Endothelial cell of umbilical vein (primary cell): ENCODE results near the gene PAGR1. TPM values are rescaled to one million over a fixed set of nuclear protein-coding genes. Genes with fewer than 3 reads are reported as not detected.

Experiments
- BruUV-seq: library from RNA; stranded (reverse); fragments of 400-500 nt; replicated peaks from 2 replicates; lab custom pipeline; 2021; lab: Mats Ljungman, UMichigan
- CTCF ChIA-PET: fragments of 300-600, 350-600 bp; sonication (Branson Sonifier 250); formaldehyde crosslinking; loops from one replicate; lab custom pipeline; 2021; ENCODE audit warnings: antibody characterized with exemption, inconsistent platforms; lab: Charles Lee
- POLR2A ChIA-PET: fragments of 300-600, 350-600 bp; sonication (Branson Sonifier 250); formaldehyde crosslinking; loops from one replicate; lab custom pipeline; 2021; ENCODE audit warnings: antibody characterized with exemption, inconsistent platforms; lab: Charles Lee
- DNase-seq: peaks from one replicate; pipeline ENCODE4 v3.0.0-alpha.2; 2011; ENCODE audit warnings: low read depth, low spot score
- FAIRE-seq: peaks from 2 replicates; lab custom pipeline; 2011; peaks lifted over from hg19 to GRCh38; lab: Jason Lieb, UNC
- H2AFZ ChIP-seq: 2 replicates; pipeline ENCODE4 v1.6.0; 2012; ENCODE audit warnings: low read depth, low read length, control low read depth, inconsistent platforms
- H3K27ac ChIP-seq: 2 replicates; pipeline ENCODE4 v1.5.1; 2011; ENCODE audit warnings: low read depth, mild to moderate bottlenecking, control low read depth, low read length, moderate library complexity; ENCODE audit not compliant: insufficient read depth
- H3K27me3 ChIP-seq, 2 experiments: 2 replicates each; pipeline versions ENCODE4 v1.6.0 to v1.6.1; 2011; ENCODE audit warnings: low read length in 2 of 2, mixed read lengths in 1 of 2; ENCODE audit not compliant: control insufficient read depth in 2 of 2, insufficient read depth in 2 of 2
- H3K36me3 ChIP-seq, 2 experiments: 2 replicates in 1 of 2; 3 replicates in 1 of 2; pipeline ENCODE4 v1.5.1; 2011; ENCODE audit warnings: low read length in 2 of 2, mild to moderate bottlenecking in 1 of 2, moderate library complexity in 1 of 2; ENCODE audit not compliant: control insufficient read depth in 2 of 2, insufficient read depth in 2 of 2; ENCODE audit errors: extremely low read depth in 1 of 2
- H3K4me1 ChIP-seq: 3 replicates; pipeline ENCODE4 v1.5.1; 2011; ENCODE audit warnings: mild to moderate bottlenecking, low read length; ENCODE audit not compliant: control insufficient read depth, insufficient read depth; ENCODE audit errors: extremely low read depth
- H3K4me2 ChIP-seq: 2 replicates; pipeline ENCODE4 v1.6.1; 2011; ENCODE audit warnings: low read length, control low read depth, mixed read lengths; ENCODE audit not compliant: insufficient read depth
- H3K4me3 ChIP-seq, 3 experiments: fragments of 200-600 bp in 1 of 3; sonication (generic), shearing (Covaris generic) in 1 of 3; replicated peaks in 1 of 3; 2 replicates each; pipeline ENCODE4 v1.5.1; 2011 to 2016; ENCODE audit warnings: control low read depth in 3 of 3, low read length in 3 of 3, mild to moderate bottlenecking in 2 of 3, inconsistent platforms in 1 of 3, low read depth in 1 of 3, moderate library complexity in 1 of 3; ENCODE audit not compliant: insufficient read depth in 1 of 3
- H3K79me2 ChIP-seq: 2 replicates; pipeline ENCODE4 v1.6.0; 2012; ENCODE audit warnings: low read length, inconsistent platforms; ENCODE audit not compliant: control insufficient read depth, insufficient read depth
- H3K9ac ChIP-seq: replicated peaks from 2 replicates; pipeline ENCODE3; 2011; ENCODE audit warnings: low read length, control low read depth; ENCODE audit not compliant: insufficient read depth; ENCODE audit errors: extremely low read depth
- H3K9me1 ChIP-seq: replicated peaks from 3 replicates; pipeline ENCODE4 v1.6.0; 2011; ENCODE audit warnings: mild to moderate bottlenecking, low read length; ENCODE audit not compliant: control insufficient read depth, insufficient read depth; ENCODE audit errors: extremely low read depth
- H3K9me3 ChIP-seq: replicated peaks from 2 replicates; pipeline ENCODE4 v1.5.1; 2012; ENCODE audit warnings: low read length, inconsistent platforms; ENCODE audit not compliant: control insufficient read depth, insufficient read depth
- H4K20me1 ChIP-seq: replicated peaks from 2 replicates; pipeline ENCODE3; 2011; ENCODE audit warnings: mild to moderate bottlenecking, low read length; ENCODE audit not compliant: control insufficient read depth, insufficient read depth; ENCODE audit errors: extremely low read depth
- EZH2 ChIP-seq: IDR thresholded peaks from 2 replicates; pipeline ENCODE4 v1.6.1; 2012; ENCODE audit warnings: borderline replicate concordance, low read depth, mild to moderate bottlenecking, moderate library complexity, low read length, inconsistent platforms; ENCODE audit not compliant: severe bottlenecking
- FOS ChIP-seq: IDR thresholded peaks from 2 replicates; pipeline ENCODE4 v1.6.1; 2011; ENCODE audit warnings: mild to moderate bottlenecking, low read length, moderate library complexity, borderline replicate concordance; ENCODE audit not compliant: insufficient read depth
- GATA2 ChIP-seq: IDR thresholded peaks from 2 replicates; pipeline ENCODE4 v1.7.0; 2011; ENCODE audit warnings: low read depth, mild to moderate bottlenecking, moderate library complexity, mixed read lengths, low read length; ENCODE audit not compliant: insufficient read length, insufficient read depth
- JUN ChIP-seq: IDR thresholded peaks from 2 replicates; pipeline ENCODE4 v1.6.1; 2011; ENCODE audit warnings: borderline replicate concordance, low read depth; ENCODE audit not compliant: insufficient read length, insufficient read depth
- MYC ChIP-seq: IDR thresholded peaks from one replicate; pipeline ENCODE4 v1.6.1; 2011; ENCODE audit warnings: mild to moderate bottlenecking, low read depth, low read length
- POLR2A ChIP-seq: IDR thresholded peaks from 2 replicates; pipeline ENCODE4 v1.6.1; 2012; ENCODE audit warnings: low read depth, mild to moderate bottlenecking, control low read depth, low read length
- POLR2AphosphoS5 ChIP-seq: IDR thresholded peaks from 2 replicates; pipeline ENCODE4 v1.6.1; 2012; ENCODE audit warnings: low read depth, mild to moderate bottlenecking, control low read depth, low read length, moderate library complexity; ENCODE audit not compliant: insufficient read depth
- dilution Hi-C: fragments of 300-500 bp; cut with MboI; formaldehyde crosslinking; loops from one replicate; pipeline ENCODE4 v1.15.0; 2019; ENCODE audit warnings: low sequenced_read_pairs; ENCODE audit not compliant: extremely low pct_ligation_motif_present
- intact Hi-C: fragments of 100-400 bp; cut with micrococcal nuclease; formaldehyde crosslinking; loops from one replicate; pipeline ENCODE4 v1.10.0; 2022
- polyA plus RNA-seq, 4 experiments: library from polyadenylated mRNA; depleted of rRNA in 3 of 4; stranded (reverse) in 3 of 4; unstranded in 1 of 4; fragments of >200 nt; gene quantifications; 2 replicates each; pipeline versions ENCODE4 v1.2.1 to v1.2.3, GENCODE V29; 2011 to 2012; ENCODE audit warnings: missing spikeins in 1 of 4
- total RNA-seq: library from RNA; stranded (reverse); gene quantifications from 2 replicates; pipeline ENCODE4 v1.2.3, GENCODE V29; 2021
- TF ChIP-seq, protein P1 (sequence below), 2 donors: IDR thresholded peaks; 1 replicate in 1 of 2; 2 replicates in 1 of 2; pipeline ENCODE4 v1.5.1; 2011; ENCODE audit warnings: low read length in 2 of 2, mild to moderate bottlenecking in 2 of 2, moderate library complexity in 2 of 2, control low read depth in 1 of 2, inconsistent platforms in 1 of 2, low read depth in 1 of 2; ENCODE audit not compliant: insufficient read depth in 1 of 2; ENCODE audit errors: extremely low read depth in 1 of 2
- TF ChIP-seq, protein P2 (sequence below): IDR thresholded peaks from 2 replicates; pipeline ENCODE4 v1.6.1; 2011; ENCODE audit not compliant: insufficient read depth, insufficient read length

Gene PAGR1
- total and polyA plus RNA-seq, 2 donors (not counting 3 experiments of a cell fraction or from before 2014, with no cell fraction given), result 15.9 to 26.3 TPM

DNA sequence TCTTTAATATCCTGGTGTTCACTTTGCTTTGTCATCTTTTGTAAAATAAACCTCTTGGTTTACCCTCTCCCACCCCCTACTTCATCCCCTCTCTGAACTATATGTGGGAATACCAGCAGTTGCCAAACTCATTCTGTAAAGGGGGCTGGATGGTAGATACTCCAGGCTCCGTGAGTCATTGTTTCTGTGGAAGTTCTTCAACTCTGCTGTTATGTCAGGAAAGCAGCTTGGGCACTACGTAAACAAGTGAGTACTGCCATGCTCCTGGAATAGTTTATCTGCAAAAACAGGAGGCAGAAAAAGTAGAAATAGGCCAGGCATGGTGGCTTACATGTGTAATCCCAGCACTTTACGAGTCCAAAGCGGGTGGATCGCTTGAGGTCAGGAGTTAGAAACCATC, 21.9 kb downstream of the PAGR1 start:
- dilution Hi-C loops, result no loop called here
- Histone ChIP-seq H3K4me1 (no peaks in the 10 kb centered on the region), H3K27me3 (no peaks in the 10 kb centered on the region), H3K4me2 (no peak overlapping the region), H2AFZ (no peak overlapping the region), H4K20me1 (no peaks in the 10 kb centered on the region), H3K4me3 (no peak overlapping the region), H3K27ac (no peak overlapping the region), H3K79me2 (no peaks in the 10 kb centered on the region), H3K9me1 (no peaks in the 10 kb centered on the region), H3K9me3 (no peaks in the 10 kb centered on the region), H3K36me3 (peaks cover 0 to 21% of the 10 kb centered on the region in 2 experiments), H3K9ac (no peak overlapping the region)
- BruUV-seq, result no TSS peak
- intact Hi-C loops, result no loop called here
- DNase-seq (peak; percentile 88), FAIRE-seq (peak; percentile 42)
- CTCF ChIA-PET, result interaction anchor here (1.8 to 4.5 kb wide), 2 partner anchors 11 to 53 kb away, joined by 5 to 46 read pairs; no protein-coding TSS in a partner anchor
- TF ChIP-seq MYC (no peak), POLR2A (no peak), GATA2 (no peak), JUN (no peak)
- TF ChIP-seq, protein P1, sequence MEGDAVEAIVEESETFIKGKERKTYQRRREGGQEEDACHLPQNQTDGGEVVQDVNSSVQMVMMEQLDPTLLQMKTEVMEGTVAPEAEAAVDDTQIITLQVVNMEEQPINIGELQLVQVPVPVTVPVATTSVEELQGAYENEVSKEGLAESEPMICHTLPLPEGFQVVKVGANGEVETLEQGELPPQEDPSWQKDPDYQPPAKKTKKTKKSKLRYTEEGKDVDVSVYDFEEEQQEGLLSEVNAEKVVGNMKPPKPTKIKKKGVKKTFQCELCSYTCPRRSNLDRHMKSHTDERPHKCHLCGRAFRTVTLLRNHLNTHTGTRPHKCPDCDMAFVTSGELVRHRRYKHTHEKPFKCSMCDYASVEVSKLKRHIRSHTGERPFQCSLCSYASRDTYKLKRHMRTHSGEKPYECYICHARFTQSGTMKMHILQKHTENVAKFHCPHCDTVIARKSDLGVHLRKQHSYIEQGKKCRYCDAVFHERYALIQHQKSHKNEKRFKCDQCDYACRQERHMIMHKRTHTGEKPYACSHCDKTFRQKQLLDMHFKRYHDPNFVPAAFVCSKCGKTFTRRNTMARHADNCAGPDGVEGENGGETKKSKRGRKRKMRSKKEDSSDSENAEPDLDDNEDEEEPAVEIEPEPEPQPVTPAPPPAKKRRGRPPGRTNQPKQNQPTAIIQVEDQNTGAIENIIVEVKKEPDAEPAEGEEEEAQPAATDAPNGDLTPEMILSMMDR (IDR thresholded peaks at IDR 0.05; ENCODE audit: extremely low read depth in 1 of 2, insufficient read depth in 1 of 2, low read depth in 1 of 2, low read length in 2 of 2), result no peak
- POLR2A ChIA-PET, result no interaction called here

DNA sequence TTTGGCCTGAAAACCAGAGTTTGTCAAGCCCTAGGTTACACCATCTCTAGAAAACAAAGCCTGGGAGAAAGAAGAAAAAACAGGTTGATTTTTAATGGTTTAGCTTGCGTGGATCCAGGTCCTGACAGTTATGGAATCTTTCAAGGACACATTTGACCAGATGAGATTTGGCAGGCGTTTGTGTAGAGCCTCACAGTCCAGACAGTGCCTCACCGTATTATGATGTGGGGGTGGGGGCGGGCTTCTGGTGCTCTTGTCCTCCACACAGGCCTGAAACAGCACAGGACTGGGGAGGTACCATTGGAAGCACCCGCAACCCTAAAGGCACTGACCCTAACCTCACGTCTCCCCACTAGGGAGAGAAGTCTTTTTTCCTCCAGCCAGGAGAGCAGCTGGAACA, 23.9 kb downstream of the PAGR1 start:
- no peak overlapping the region for H3K4me2 ChIP-seq
- no peak overlapping the region for H2AFZ ChIP-seq
- FAIRE-seq (no peak), DNase-seq (no peak)
- intact Hi-C loops (no loop called here), dilution Hi-C loops (no loop called here)
- no peak overlapping the region for H3K4me3 ChIP-seq
- CTCF ChIA-PET, result interaction anchor here (0.7 to 4.5 kb wide), 3 partner anchors 9 to 27 kb away, joined by 3 to 46 read pairs (median 3); partner anchors contain the start of gene MVP
- H3K9me3 ChIP-seq, result no peaks in the 10 kb centered on the region
- H3K79me2 ChIP-seq, result no peaks in the 10 kb centered on the region
- H3K36me3 ChIP-seq, result peaks cover 0 to 19% of the 10 kb centered on the region in 2 experiments
- BruUV-seq, result no TSS peak
- no peaks in the 10 kb centered on the region for H3K4me1 ChIP-seq
- POLR2A ChIA-PET, result interaction anchor here (0.6 kb wide), 1 partner anchor 15 kb away, joined by 4 read pairs; no protein-coding TSS in a partner anchor
- H3K27ac ChIP-seq, result no peak overlapping the region
- no peak overlapping the region for H3K9ac ChIP-seq
- TF ChIP-seq MYC, result no peak
- TF ChIP-seq FOS, result no peak
- TF ChIP-seq JUN, result no peak
- TF ChIP-seq GATA2, result no peak
- TF ChIP-seq POLR2AphosphoS5, result no peak
- TF ChIP-seq, protein P2, sequence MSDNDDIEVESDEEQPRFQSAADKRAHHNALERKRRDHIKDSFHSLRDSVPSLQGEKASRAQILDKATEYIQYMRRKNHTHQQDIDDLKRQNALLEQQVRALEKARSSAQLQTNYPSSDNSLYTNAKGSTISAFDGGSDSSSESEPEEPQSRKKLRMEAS, result no peak
- no peak for TF ChIP-seq EZH2
- no peak for TF ChIP-seq POLR2A
- TF ChIP-seq, protein P1 (IDR thresholded peaks at IDR 0.05; ENCODE audit: extremely low read depth in 1 of 2, insufficient read depth in 1 of 2, low read depth in 1 of 2, low read length in 2 of 2), result no peak
- H3K9me1 ChIP-seq, result no peaks in the 10 kb centered on the region
- no peaks in the 10 kb centered on the region for H4K20me1 ChIP-seq
- H3K27me3 ChIP-seq, result no peaks in the 10 kb centered on the region
